ENCODE results near the gene OR9A4. TPM values are rescaled to one million over a fixed set of nuclear protein-coding genes. Genes with fewer than 3 reads are reported as not detected.

Gene OR9A4
- polyA plus RNA-seq, 1 donor, result not detected

DNA sequence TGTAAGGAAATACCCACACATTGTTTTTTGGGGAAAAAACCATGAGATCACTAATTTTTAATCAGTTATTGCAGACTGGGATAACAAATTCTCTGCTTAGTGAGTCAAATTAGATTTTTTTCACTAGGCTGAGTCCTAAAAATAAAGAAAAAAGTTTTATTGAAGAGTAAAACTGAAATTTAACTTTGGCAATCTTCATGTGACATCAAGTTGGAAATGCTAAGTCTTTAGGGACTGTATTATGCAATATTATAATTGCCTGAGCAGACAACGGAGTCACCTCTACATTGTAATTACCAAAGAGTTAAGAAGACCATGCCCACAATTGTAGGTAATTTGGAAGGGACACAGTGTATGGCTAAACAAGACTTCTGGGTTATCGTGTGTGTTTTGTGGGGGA, 32.8 kb downstream of the OR9A4 start:
- no peak for DNase-seq

DNA sequence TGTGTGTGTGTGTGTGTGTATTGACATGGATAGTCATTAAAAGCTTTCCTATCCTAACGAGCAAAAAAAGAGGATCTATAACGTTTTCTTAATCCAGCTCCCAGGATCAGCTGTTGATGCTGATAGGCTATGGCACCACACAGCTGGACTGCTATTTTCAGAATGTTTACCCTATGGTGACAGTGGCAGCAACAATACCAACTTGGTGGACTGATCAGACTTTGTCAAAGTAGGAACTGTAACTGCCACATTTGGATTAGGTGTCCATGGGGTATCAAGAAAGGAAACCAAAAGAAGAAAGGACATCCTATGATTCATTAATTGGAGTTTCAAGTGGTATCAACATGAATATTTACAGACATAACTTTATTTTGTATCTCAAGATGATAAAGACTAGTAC, 33.3 kb downstream of the OR9A4 start:
- no peak for DNase-seq

DNA sequence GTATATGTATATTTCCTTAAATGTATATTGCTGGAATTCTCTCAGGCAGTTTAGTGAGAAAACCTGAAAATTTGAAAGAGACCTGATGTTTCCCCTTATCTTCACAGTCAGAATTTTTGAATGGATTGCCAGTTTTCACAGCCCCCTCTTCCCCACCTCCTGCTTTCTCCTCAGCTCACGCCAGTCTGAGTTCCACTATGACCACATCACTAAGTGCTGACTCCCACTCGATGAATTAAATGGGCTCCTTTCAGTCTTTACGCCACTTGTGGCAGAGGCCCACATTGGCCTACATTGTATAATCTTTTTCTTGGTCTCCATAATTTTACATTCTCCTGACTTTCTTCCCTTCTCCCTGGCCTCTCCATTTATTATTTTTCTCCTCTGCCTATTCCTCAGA, 33.7 kb downstream of the OR9A4 start:
- no peak for DNase-seq

DNA sequence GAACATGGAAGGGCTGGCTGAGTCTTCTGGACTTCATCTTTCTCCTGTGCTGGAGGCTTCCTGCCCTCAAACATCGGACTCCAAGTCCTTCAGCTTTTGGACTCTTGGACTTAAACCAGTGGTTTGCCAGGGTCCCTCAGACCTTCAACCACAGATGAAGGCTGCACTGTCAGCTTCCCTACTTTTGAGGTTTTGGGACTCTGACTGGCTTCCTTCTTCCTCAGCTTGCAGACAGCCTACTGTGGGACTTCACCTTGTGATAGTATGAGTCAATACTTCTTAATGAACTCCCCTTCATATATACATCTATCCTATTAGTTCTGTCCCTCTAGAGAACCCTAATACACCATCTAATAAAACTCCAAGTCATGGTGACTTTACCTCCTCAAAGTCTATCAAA, 34.6 kb downstream of the OR9A4 start:
- no peak for DNase-seq

DNA sequence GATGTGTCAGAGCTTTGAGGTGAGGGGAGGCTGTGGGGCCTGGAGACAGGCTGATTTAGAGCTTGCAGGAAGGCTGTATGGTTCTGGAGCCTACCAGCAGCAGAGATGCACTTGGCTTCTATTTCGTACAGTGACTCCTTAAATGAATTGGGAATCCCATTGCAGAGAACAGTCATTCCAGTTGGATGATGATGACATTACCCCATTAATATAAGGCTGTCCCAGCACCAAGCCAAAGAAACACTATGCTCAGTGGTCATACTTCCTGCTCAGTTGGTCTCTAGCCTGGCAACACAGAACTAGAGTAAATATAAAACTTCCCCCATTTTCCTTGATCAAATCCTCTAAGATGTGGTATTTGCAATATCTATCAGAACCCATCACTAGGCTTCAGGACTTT, 36.3 kb downstream of the OR9A4 start:
- no peak for DNase-seq

DNA sequence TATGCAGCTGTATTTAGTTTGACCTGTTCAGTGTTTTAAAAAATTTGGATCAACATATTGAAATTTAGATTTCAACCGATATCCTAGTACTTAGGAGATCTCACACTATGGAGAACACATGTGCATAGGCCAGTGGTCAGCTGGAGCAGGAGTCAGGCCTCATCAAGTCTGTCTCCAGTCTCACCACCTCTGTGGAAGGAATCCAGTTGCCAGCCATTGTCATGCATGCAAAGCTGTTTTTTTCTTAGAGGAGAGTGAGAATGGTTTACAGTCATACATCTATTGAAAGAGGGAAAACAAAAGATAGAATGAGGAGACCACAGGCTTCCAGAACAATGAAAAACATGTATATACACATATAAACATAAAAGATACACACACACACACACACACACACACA, 38.1 kb downstream of the OR9A4 start:
- DNase-seq, result no peak

DNA sequence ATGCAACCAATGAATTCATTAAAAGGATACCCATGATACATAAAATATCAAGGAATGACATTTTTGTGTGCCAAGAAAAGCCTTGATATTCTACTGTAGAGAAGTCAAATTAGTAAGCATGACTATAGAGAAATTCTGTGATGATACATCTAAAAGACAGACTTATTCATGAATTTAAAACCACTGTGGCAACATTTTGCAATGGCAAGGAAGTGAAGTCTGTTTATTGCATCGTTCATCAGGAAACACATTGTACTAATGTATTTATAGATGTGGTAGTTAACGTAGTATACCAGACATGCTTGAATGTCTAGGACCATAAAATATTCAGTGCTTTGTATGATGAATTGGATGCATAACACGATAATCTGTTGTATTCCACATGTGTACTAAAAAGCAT, 39.9 kb downstream of the OR9A4 start:
- DNase-seq, result no peak

DNA sequence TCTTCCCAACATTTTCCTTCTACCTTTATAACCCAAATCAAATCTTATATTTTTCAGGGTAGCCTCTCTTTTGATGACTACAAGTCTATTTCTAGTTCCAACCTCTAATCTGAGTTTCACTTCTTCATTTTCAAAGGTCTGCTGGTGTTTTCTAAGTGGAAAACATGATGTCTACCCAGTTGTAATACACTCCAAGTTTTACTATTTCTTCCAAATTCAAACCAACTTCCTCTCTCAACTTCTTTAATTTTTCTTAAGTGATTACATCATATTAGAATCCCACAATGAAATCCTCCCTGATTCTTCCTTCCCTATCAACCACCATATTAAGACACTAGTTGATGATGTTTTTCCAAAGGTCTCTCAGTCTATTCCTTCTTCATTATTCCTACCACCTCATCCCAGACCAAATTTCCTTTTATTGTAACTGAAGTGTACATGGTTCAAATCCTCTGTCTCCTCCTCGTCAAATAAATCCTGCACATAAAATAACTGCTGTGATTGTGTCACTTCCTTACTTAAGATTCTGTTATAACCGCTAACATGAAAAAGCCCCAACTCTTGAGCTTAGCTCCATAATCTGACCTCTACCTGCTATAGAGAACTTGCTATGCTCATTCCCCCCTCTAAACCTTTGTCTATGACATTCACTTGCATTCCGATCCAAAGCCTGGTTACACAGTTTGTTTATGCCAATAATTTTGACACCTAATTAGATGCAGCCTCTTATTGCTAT, 44.7 kb downstream of the OR9A4 start:
- no peak for DNase-seq

Other genes with a start within 250 kb of the OR9A4 start
- 40.2 TPM for gene DENND11, start 214.2 kb upstream of the OR9A4 start, polyA plus RNA-seq (ENCODE audit: insufficient read length)
- gene WEE2, start 208.0 kb upstream of the OR9A4 start, polyA plus RNA-seq (ENCODE audit: insufficient read length), result 0.58 TPM
- 144 TPM for gene SSBP1, start 178.0 kb upstream of the OR9A4 start, polyA plus RNA-seq (ENCODE audit: insufficient read length)
- gene TAS2R3, start 152.3 kb upstream of the OR9A4 start, polyA plus RNA-seq (ENCODE audit: insufficient read length), result 1.2 TPM
- gene TAS2R4, start 139.7 kb upstream of the OR9A4 start, polyA plus RNA-seq (ENCODE audit: insufficient read length), result 6.7 TPM
- 8.2 TPM for gene TAS2R5, start 126.2 kb upstream of the OR9A4 start, polyA plus RNA-seq (ENCODE audit: insufficient read length)
- 0.73 TPM for gene PRSS37, start 74.9 kb upstream of the OR9A4 start, polyA plus RNA-seq (ENCODE audit: insufficient read length)
- gene CLEC5A, start 30.6 kb downstream of the OR9A4 start, polyA plus RNA-seq (ENCODE audit: insufficient read length), result 0.52 TPM
- gene TAS2R38, start 57.4 kb downstream of the OR9A4 start, polyA plus RNA-seq (ENCODE audit: insufficient read length), result not detected
- gene MGAM, start 79.5 kb downstream of the OR9A4 start, polyA plus RNA-seq (ENCODE audit: insufficient read length), result 20.4 TPM
- gene MGAM2, start 195.3 kb downstream of the OR9A4 start, polyA plus RNA-seq (ENCODE audit: insufficient read length), result 0.91 TPM